Esophagus squamous epithelium (tissue), 4 donors: ENCODE data around the gene FLT1.

ENCODE experiments used
- POLR2A ChIP-seq, 4 donors: fragments of 450-650 bp; IDR thresholded peaks; one replicate each; pipeline ENCODE4 v1.6.1; 2017; ENCODE audit warnings: antibody characterized with exemption in 4 of 4, mild to moderate bottlenecking in 4 of 4, moderate library complexity in 3 of 4
- TF ChIP-seq, protein P1 (sequence below), 6 experiments: fragments of 450-650 bp in 4 of 6; fragments of 200-600 bp in 2 of 6; sonication (generic) in 2 of 6; IDR thresholded peaks; one replicate each; pipeline ENCODE4 v1.5.1; 2016 to 2019; ENCODE audit warnings: antibody characterized with exemption in 6 of 6, mild to moderate bottlenecking in 4 of 6, moderate library complexity in 4 of 6

DNA sequence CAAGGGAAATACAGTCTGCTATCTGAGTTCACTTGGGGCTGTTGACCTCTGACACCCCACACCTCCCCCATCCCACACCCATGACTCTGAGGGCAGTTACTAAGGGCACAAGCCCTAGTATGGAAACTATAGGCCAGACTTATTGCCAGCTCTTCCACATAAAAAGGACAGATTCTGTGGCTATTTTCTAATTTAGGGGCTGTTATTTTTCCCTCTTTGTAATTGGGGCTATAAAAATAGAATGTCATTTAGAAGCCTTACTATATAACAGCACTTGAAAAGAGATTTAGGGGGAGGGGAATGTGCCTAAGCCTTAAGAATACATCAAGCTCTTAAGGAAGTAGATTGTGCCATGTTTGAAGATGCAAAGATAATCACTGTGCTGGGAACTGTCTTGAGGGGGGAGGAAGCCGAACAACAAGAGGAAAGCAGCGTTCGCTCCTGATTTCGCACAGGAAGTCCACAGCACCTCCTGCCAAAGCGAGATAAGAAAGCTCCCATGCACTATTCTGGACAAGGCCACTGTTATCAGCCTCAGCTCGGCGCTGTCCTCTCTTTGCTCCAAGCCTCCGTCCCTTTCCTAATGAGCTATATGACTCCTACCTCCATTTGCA, 86.6 kb downstream of the FLT1 start:
- TF ChIP-seq, protein P1, sequence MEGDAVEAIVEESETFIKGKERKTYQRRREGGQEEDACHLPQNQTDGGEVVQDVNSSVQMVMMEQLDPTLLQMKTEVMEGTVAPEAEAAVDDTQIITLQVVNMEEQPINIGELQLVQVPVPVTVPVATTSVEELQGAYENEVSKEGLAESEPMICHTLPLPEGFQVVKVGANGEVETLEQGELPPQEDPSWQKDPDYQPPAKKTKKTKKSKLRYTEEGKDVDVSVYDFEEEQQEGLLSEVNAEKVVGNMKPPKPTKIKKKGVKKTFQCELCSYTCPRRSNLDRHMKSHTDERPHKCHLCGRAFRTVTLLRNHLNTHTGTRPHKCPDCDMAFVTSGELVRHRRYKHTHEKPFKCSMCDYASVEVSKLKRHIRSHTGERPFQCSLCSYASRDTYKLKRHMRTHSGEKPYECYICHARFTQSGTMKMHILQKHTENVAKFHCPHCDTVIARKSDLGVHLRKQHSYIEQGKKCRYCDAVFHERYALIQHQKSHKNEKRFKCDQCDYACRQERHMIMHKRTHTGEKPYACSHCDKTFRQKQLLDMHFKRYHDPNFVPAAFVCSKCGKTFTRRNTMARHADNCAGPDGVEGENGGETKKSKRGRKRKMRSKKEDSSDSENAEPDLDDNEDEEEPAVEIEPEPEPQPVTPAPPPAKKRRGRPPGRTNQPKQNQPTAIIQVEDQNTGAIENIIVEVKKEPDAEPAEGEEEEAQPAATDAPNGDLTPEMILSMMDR (IDR thresholded peaks at IDR 0.05), result no peak
- TF ChIP-seq POLR2A (IDR thresholded peaks at IDR 0.05), result no peak
